Heart left ventricle (tissue), 13 donors: ENCODE results near the gene MTFMT.

Experiments
- CTCF ChIP-seq, 12 donors: fragments of 200-600 bp; sonication (generic) in 4 of 12; IDR thresholded peaks; one replicate each; pipeline versions ENCODE4 v1.5.0 to v1.8.0; 2018 to 2022; ENCODE audit warnings: antibody characterized with exemption in 12 of 12, mild to moderate bottlenecking in 5 of 12
- POLR2A ChIP-seq, 2 donors: fragments of 450-650 bp; IDR thresholded peaks; one replicate each; pipeline ENCODE4 v1.6.1; 2017; ENCODE audit warnings: antibody characterized with exemption in 2 of 2, mild to moderate bottlenecking in 2 of 2, moderate library complexity in 2 of 2
- donor health status: ischemic (EF 13 %, LVEDD 7.1; RV severe dilation, severe dysfunction).
- donor health status: DM: no; HTN: yes; CAD: no.
- donor health status: DM: no; HTN: no; CAD: no.
- donor health status: ischemic (EF 25% LVEDD 6.9; RV normal size, moderate dysfunction).
- donor health status: ischemic (EF 25% LVEDD 5.7; RV mildly dilated, moderate dysfunction).
- donor health status: ischemic (EF 35%, LVEDD 5.7; RV mildly dilated, moderate dysfunction).
- donor health status: nonischemic (EF 11% LVEDD 7.7; RV severe dilation, severe dysfunction).
- donor health status: DM: yes; HTN: yes; CAD: no.
- donor health status: PGD.
- donor health status: ischemic (EF 29% LVEDD 5.4; RV normal size, mild dysfunction).
- donor health status: nonischemic (EF 23%, LVEDD 6.1; RV moderate dilation, normal function).

GRCh38 chr15:65042776-65043327 is 13.4 kb upstream of the MTFMT start:
- no peak for TF ChIP-seq POLR2A (IDR thresholded peaks at IDR 0.05)
- TF ChIP-seq CTCF (IDR thresholded peaks at IDR 0.05) = no peak
